HG02642 (cell line): ENCODE measurements around the gene RPS27L.

ENCODE experiments used
- ATAC-seq: cut with Tn5 transposase; IDR thresholded peaks from one replicate; pipeline ENCODE4 v1.9.1; 2021; ENCODE audit warnings: mild to moderate bottlenecking; ENCODE audit not compliant: unreplicated experiment, poor library complexity

The RPS27L gene

GRCh38 chr15:63188247-63188925 lies 31.1 kb upstream of the RPS27L start:
- ATAC-seq, result no peak

GRCh38 chr15:63187589-63188226 lies 30.4 kb upstream of the RPS27L start:
- no peak for ATAC-seq

- no peak for ATAC-seq
Measured at GRCh38 chr15:63186065-63186464, 28.8 kb upstream of the RPS27L start.

DNA sequence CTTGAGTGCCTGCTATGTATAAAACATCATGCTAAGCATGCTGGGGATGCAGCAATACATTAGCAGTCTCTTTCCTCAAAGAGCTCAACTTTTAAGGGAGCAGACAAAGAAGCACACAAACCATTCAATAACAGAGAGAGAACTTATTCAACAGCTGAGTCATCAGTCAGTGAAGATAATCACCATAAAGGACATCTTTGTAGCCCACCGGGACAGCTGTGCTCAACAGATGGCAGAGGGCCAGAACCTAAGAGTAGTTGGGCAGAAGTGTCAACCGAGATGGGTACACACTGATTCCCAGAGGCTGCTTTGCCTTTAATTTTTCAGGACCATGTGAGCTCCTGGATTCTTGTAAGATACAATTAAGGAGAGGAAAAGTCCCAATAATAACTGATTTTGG lies 27.9 kb upstream of the RPS27L start:
- ATAC-seq, result no peak

GRCh38 chr15:63181648-63182047 lies 24.4 kb upstream of the RPS27L start:
- no peak for ATAC-seq

- ATAC-seq, result no peak
Measured at GRCh38 chr15:63180746-63181145, 23.5 kb upstream of the RPS27L start.

GRCh38 chr15:63178034-63178433 lies 20.8 kb upstream of the RPS27L start:
- no peak for ATAC-seq

DNA sequence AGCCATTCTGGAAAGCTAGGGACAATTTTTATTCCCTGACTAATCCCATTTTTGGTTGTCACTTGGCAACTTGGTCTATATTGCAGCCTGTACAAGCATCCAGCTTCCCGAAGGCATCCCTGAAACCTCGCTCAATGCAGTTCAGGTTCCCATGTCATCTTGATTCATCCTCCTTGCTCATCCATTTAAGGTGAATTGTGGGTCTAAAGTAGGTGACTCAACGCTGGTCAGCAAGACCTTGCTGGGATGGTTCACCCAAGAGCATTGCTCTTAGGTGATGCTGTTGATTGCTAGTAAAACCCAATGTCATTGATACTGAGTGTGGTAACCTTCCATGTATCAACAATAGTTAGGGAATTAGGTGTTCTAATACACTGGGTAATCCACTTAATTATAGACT lies 19.0 kb upstream of the RPS27L start:
- ATAC-seq, result no peak

DNA sequence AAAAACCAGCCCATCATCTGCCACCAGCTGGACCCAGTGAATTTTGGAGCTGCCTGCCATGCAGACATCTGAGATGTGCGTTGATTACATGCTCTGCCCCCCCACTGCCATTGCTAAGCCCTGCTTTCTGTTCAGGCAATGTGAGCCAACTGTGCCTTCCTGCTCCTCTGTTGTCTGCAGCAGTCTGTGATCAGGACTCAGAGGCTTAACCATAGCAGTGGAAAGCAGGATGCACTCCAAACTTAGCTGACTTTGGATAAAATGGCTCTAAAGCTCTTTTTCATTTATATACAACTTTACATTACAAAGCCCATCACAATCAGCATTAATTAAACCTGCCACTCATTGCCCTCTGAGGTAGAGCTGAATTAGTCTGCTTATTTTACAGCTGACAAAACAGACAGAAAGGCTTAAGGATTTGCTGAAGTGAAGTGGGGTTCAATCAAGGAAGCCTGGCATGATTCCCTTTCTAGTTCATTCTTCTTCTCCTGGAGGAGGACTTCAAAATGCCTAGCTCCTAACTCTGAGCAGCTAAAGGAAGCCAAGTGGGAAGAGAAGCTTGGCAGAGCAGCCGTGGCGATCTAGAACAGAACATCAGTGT lies 15.7 kb upstream of the RPS27L start:
- ATAC-seq, result no peak

DNA sequence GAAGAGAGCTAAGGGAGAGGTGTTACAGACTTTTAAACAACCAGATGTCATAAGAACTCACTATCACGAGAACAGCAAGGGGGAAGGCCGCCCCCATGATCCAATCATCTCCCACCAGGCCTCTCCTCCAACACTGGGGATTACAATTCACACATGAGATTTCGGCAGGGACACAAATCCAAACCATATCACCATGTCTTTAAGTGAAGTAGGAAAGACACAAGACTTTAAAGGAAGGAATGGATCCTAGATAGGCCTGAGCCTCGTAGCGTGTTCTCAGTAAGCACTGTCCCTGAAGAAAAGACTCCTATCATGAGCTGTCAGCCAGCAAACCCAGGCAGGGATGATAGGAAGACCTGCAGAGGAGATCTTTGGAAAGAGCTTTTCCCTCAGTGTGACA lies 15.1 kb upstream of the RPS27L start:
- ATAC-seq, result no peak

GRCh38 chr15:63169788-63170187 lies 12.5 kb upstream of the RPS27L start:
- no peak for ATAC-seq

GRCh38 chr15:63166219-63166618 lies 8.9 kb upstream of the RPS27L start:
- no peak for ATAC-seq

DNA sequence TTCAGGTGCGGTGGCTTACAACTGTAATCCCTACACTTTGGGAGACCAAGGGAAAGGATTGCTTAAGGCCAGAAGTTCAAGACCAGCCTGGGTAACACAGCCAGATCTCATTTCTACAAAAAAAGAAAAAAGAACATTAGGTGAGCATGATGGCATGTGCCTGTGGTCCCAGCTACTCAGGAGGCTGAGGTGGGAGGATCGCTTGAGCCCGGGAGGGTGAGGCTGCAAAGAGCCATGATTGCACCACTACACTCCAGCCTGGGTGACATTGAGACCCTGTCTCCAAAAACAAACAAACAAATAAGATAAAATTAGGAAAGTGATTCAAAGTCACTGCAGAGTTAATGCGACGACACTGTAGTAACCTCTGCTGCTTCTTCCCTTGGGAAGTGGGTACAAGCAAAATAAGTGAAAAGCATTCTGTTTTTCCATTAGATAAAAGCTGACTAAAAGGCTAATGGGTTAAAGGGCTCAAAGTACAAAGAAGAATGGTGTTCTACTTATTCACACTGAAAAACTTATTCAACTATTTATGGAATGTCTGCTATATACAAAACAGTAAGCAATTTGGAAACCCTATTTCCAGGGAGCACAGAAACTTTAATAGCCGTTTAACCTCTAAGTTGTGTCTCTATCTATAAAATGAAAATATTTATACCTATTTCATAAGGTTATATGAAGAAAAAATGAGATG lies 8.0 kb upstream of the RPS27L start:
- no peak for ATAC-seq

DNA sequence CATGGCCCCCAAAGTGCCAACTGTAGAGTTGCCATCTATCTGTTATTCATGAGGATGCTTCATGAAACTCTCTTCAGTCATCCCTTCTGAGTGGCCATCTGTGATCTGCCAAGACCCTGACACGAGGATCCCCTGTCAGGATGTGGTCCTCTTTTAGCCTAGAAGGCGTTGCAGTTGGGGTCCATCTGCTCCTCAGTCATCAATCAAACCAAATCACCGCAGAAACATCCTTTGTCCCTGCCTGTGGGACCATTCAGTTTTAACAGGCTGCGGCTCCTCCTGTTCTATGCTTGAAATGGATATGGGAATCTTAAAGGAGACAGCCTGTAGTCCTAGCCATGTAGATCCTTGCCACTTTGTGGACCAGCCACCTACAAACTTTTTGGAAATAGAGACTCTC lies 5.9 kb upstream of the RPS27L start:
- ATAC-seq, result no peak

- no peak for ATAC-seq
Measured at GRCh38 chr15:63160638-63161037, 3.4 kb upstream of the RPS27L start.

DNA sequence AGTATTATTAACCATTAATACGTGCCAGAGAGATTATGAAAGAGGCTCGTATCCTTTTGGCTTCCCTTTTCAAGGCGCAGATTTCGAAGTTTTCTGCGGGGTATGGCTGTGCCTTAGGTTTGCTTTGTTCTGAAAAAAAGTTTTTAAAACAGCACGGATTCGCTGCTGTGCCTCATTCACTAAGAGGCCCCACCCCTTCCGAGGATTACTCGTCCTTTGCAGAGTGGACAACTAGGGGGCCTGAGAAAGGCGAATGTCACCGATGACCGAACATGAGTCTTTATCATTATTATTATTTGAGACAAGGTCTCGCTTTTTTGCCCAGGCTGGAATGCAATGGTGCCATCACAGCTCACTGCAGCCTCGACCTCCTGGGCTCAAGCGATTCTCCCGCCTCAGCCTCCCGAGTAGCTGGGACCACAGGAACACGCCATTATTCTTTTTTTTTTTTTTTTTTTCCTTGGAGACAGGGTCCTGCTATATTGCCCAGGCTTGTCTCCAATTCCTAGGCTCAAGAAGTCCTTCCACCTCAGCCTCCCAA lies 684 bp upstream of the RPS27L start:
- peak; percentile 19 for ATAC-seq

- ATAC-seq, result no peak
Measured at GRCh38 chr15:63156755-63157117, 541 bp downstream of the RPS27L start.

DNA sequence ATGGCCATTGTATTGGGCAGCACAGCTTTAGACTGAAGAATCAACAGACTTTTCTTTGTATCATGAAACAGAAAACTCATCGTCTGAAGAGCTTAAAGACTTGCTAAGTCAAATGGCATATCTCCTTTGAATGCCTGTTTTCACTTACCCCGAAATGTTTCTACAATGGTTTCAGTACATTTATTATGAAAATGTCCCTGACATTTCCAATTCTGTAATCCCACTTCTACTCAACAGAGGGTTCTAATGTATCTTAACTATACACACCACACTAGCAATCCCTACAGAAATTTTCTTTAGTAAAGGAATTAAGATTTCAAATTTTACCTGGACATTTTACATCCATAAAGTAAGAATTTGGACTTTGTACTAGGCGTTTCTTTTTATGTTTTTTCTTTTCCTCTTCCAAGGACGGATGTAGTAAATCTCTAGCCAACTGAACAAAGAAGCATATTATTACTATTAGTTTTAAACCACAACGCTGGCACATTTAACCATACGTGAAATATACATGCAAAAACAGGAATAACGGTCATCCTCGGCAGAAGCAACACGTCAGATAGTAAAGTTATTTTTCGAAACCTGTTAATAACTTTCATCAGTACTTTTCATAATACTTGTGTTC lies 1.1 kb downstream of the RPS27L start:
- ATAC-seq, result no peak

DNA sequence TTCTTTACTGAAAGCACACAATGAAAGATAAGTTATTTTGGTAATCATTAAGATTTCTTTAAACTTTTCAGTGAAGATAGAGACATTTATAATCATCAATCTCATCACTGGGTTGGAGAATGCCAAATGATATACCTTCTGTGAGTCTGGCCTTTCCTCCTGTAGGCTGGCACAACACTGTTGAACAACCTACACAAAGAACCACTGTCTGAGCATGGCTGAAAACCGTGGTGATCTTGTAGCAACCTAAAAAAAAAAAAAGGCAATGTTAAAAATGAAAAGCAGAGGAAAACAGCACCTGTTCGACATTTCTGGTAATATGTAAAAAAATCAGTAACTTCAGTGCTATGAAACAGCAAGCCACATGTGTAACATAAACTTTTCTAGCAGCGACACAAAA lies 1.8 kb downstream of the RPS27L start:
- ATAC-seq, result no peak

DNA sequence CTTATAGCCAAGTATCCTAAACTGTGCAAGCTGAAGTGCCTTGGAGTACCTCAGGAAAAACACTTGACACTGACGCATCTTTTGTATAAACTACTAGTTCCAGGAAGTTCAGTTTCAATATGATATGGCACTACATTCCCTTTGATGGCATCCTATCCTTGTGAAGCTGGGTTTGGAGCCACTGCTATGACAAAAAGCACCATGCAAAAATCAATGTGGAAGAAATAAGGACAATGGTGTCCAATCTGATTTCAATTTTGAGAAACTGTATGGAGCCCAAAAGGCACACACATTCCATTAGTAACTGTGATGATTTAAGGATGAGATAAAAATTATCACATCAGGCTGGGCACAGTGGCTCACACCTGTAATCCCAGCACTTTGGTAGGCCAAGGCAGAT lies 5.6 kb downstream of the RPS27L start:
- ATAC-seq, result no peak

DNA sequence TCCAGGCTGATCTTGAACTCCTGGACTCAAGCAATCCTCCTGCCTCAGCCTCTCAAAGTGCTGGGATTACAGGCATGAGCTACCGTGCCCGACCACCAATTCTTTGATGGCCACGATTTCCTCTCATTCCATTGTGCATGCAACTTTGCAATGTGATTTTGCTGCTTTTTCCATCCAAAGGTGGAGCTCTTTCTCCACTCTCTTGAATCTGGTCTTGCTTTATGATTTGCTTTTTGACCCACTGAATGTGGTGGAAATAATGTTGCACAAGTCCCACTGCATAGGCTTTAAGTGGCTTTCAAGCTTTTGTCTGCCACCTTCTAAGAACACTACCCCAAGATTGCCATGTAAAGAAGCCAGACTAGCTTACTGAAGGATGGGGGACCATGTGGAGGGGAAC lies 10.6 kb downstream of the RPS27L start:
- ATAC-seq, result no peak
